HL-60 (cell line): ENCODE data around the gene LGALS3.

Experiments used
- GABPA ChIP-seq: IDR thresholded peaks from 2 replicates; pipeline ENCODE4 v1.6.1; 2012; ENCODE audit warnings: low read depth
- POLR2AphosphoS5 ChIP-seq: IDR thresholded peaks from 2 replicates; pipeline ENCODE4 v1.6.1; 2012; ENCODE audit warnings: low read depth
- SPI1 ChIP-seq: IDR thresholded peaks from 2 replicates; pipeline ENCODE4 v1.6.1; 2012; ENCODE audit warnings: low read depth, mild to moderate bottlenecking, borderline replicate concordance
- TF ChIP-seq, protein P1 (sequence below): IDR thresholded peaks from one replicate; pipeline ENCODE4 v1.5.1; 2011; ENCODE audit warnings: low read length, control low read depth, inconsistent platforms; ENCODE audit not compliant: insufficient read depth

DNA sequence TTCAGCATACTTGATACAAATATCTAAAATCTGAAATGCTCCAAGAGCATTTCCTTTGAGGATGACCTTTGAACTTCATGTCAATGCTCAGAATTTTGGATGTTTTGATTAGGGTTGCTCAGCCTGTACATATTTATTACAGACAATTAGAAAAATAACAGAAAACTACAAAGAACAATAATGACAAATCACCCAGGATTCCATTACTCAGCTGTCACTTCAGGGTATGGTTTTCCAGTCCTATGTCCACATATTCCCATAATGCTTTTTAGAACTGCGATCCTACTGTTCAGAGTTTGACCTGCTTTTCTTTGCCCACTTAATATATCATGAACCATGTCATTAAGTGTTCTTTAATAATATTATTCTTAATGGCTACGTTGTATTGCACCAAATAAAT lies 51.0 kb downstream of the LGALS3 start:
- TF ChIP-seq GABPA (no peak), POLR2AphosphoS5 (no peak), SPI1 (no peak)
- TF ChIP-seq, protein P1, sequence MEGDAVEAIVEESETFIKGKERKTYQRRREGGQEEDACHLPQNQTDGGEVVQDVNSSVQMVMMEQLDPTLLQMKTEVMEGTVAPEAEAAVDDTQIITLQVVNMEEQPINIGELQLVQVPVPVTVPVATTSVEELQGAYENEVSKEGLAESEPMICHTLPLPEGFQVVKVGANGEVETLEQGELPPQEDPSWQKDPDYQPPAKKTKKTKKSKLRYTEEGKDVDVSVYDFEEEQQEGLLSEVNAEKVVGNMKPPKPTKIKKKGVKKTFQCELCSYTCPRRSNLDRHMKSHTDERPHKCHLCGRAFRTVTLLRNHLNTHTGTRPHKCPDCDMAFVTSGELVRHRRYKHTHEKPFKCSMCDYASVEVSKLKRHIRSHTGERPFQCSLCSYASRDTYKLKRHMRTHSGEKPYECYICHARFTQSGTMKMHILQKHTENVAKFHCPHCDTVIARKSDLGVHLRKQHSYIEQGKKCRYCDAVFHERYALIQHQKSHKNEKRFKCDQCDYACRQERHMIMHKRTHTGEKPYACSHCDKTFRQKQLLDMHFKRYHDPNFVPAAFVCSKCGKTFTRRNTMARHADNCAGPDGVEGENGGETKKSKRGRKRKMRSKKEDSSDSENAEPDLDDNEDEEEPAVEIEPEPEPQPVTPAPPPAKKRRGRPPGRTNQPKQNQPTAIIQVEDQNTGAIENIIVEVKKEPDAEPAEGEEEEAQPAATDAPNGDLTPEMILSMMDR, result no peak
